ENCODE measurements around the gene ANTXR1. TPM values are rescaled to one million over a fixed set of nuclear protein-coding genes. Genes with fewer than 3 reads are reported as not detected.

The ANTXR1 gene
- total RNA-seq, 1 experiment from 2014 or later: 181 TPM

DNA sequence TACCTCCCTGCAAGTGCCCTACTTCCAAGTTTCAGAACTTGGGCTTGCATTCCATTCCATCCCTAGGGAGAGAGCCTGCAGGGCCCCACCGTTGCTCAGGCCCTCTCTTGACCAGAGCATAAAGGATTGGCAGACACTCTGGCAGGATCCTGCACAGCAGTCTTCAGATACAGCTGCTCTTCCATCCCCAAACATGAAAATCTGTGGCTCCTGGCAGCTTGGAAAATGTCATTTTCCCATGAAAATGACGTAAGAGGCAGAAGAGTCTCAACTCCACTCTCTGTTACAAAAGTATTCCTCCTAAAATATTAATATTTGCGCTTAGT is 211.5 kb downstream of the ANTXR1 start:
- BruUV-seq (replicated peaks): no TSS peak
- H3K4me3 ChIP-seq (ENCODE audit: low read depth, low read length, poor library complexity, severe bottlenecking): no peak overlapping the region
- H3K27ac ChIP-seq (ENCODE audit: low read depth, low read length, poor library complexity, severe bottlenecking): no peak overlapping the region
- no peak for TF ChIP-seq EZH2 (IDR thresholded peaks at IDR 0.05; ENCODE audit: borderline replicate concordance, low read depth, low read length, poor library complexity, severe bottlenecking)
- TF ChIP-seq, protein P1, sequence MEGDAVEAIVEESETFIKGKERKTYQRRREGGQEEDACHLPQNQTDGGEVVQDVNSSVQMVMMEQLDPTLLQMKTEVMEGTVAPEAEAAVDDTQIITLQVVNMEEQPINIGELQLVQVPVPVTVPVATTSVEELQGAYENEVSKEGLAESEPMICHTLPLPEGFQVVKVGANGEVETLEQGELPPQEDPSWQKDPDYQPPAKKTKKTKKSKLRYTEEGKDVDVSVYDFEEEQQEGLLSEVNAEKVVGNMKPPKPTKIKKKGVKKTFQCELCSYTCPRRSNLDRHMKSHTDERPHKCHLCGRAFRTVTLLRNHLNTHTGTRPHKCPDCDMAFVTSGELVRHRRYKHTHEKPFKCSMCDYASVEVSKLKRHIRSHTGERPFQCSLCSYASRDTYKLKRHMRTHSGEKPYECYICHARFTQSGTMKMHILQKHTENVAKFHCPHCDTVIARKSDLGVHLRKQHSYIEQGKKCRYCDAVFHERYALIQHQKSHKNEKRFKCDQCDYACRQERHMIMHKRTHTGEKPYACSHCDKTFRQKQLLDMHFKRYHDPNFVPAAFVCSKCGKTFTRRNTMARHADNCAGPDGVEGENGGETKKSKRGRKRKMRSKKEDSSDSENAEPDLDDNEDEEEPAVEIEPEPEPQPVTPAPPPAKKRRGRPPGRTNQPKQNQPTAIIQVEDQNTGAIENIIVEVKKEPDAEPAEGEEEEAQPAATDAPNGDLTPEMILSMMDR (conservative IDR thresholded peaks at IDR 0.05; ENCODE audit: low read depth, low read length): no peak
- H3K27me3 ChIP-seq (replicated peaks; ENCODE audit: insufficient read depth, low read depth, low read length, poor library complexity): no peaks in the 10 kb centered on the region
- intact Hi-C loops (cut with micrococcal nuclease; ENCODE audit: unreplicated experiment): no loop called here
- DNase-seq (ENCODE audit: low spot score): no peak
- H3K4me1 ChIP-seq (ENCODE audit: insufficient read depth, low read length, poor library complexity, severe bottlenecking): no peaks in the 10 kb centered on the region
- ChIA-PET CTCF (no interaction called here), POLR2A (ENCODE audit: low non-redundant PET) (no interaction called here)
- no peaks in the 10 kb centered on the region for H3K36me3 ChIP-seq (ENCODE audit: insufficient read depth, low read length, poor library complexity, severe bottlenecking)
- H3K9me3 ChIP-seq (ENCODE audit: low read depth, low read length, poor library complexity, severe bottlenecking): no peaks in the 10 kb centered on the region

GRCh38 chr2:69225933-69226332 is 213.0 kb downstream of the ANTXR1 start:
- intact Hi-C loops (cut with micrococcal nuclease; ENCODE audit: unreplicated experiment): no loop called here
- H3K4me3 ChIP-seq (ENCODE audit: low read depth, low read length, poor library complexity, severe bottlenecking): no peak overlapping the region
- TF ChIP-seq, protein P1 (conservative IDR thresholded peaks at IDR 0.05; ENCODE audit: low read depth, low read length): no peak
- no peak for TF ChIP-seq EZH2 (IDR thresholded peaks at IDR 0.05; ENCODE audit: borderline replicate concordance, low read depth, low read length, poor library complexity, severe bottlenecking)
- no peaks in the 10 kb centered on the region for H3K36me3 ChIP-seq (ENCODE audit: insufficient read depth, low read length, poor library complexity, severe bottlenecking)
- CTCF ChIA-PET: no interaction called here
- no TSS peak for BruUV-seq (replicated peaks)
- H3K4me1 ChIP-seq (ENCODE audit: insufficient read depth, low read length, poor library complexity, severe bottlenecking): no peaks in the 10 kb centered on the region
- no peak overlapping the region for H3K27ac ChIP-seq (ENCODE audit: low read depth, low read length, poor library complexity, severe bottlenecking)
- no peak for DNase-seq (ENCODE audit: low spot score)
- H3K27me3 ChIP-seq (replicated peaks; ENCODE audit: insufficient read depth, low read depth, low read length, poor library complexity): no peaks in the 10 kb centered on the region
- no peaks in the 10 kb centered on the region for H3K9me3 ChIP-seq (ENCODE audit: low read depth, low read length, poor library complexity, severe bottlenecking)
- POLR2A ChIA-PET (ENCODE audit: low non-redundant PET): no interaction called here

DNA sequence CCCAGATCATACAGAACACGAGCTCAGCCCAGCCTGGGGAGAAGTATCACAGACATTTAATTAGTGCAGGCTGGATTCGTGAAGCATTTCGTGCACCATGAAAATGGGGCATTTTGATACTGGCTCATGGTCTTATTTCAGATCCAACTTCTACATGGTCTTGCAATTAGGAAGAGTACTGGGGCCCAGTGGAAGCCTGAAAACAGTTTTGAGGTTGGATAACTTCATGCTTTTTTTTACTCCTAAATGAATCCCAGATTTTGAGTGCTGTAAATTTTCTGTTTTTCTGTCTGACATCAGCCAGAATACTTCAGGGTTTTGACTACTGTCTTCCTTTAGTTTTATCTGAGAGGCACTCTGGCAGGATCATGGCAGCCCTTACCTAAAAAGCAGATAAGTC is 213.9 kb downstream of the ANTXR1 start:
- CTCF ChIA-PET: no interaction called here
- H3K4me3 ChIP-seq (ENCODE audit: low read depth, low read length, poor library complexity, severe bottlenecking): no peak overlapping the region
- intact Hi-C loops (cut with micrococcal nuclease; ENCODE audit: unreplicated experiment): no loop called here
- DNase-seq (ENCODE audit: low spot score): no peak
- no peaks in the 10 kb centered on the region for H3K4me1 ChIP-seq (ENCODE audit: insufficient read depth, low read length, poor library complexity, severe bottlenecking)
- H3K27me3 ChIP-seq (replicated peaks; ENCODE audit: insufficient read depth, low read depth, low read length, poor library complexity): no peaks in the 10 kb centered on the region
- no peak overlapping the region for H3K27ac ChIP-seq (ENCODE audit: low read depth, low read length, poor library complexity, severe bottlenecking)
- POLR2A ChIA-PET (ENCODE audit: low non-redundant PET): no interaction called here
- TF ChIP-seq, protein P1 (conservative IDR thresholded peaks at IDR 0.05; ENCODE audit: low read depth, low read length): no peak
- BruUV-seq (replicated peaks): no TSS peak
- H3K9me3 ChIP-seq (ENCODE audit: low read depth, low read length, poor library complexity, severe bottlenecking): no peaks in the 10 kb centered on the region
- no peaks in the 10 kb centered on the region for H3K36me3 ChIP-seq (ENCODE audit: insufficient read depth, low read length, poor library complexity, severe bottlenecking)

Measured in A673 (cell line).